Trophoblast cell (in vitro differentiated cells and primary cell): ENCODE data around the gene MT1G.

Experiments
- DNase-seq, 2 donors: peaks; one replicate each; pipeline ENCODE4 v3.0.0-alpha.2; 2016
- H2AFZ ChIP-seq: 2 replicates; pipeline ENCODE4 v1.6.1; 2013; ENCODE audit warnings: low read length, moderate library complexity, mild to moderate bottlenecking; ENCODE audit not compliant: insufficient read depth, poor library complexity
- H2AK5ac ChIP-seq: 2 replicates; pipeline ENCODE4 v1.6.1; 2013; ENCODE audit warnings: mild to moderate bottlenecking, low read length
- H2BK120ac ChIP-seq: 2 replicates; pipeline ENCODE4 v1.6.1; 2013; ENCODE audit warnings: low read length, mild to moderate bottlenecking, moderate library complexity; ENCODE audit not compliant: insufficient read depth, poor library complexity
- H2BK12ac ChIP-seq: 2 replicates; pipeline ENCODE4 v1.6.1; 2013; ENCODE audit warnings: mild to moderate bottlenecking, low read length, moderate library complexity
- H2BK5ac ChIP-seq: 2 replicates; pipeline ENCODE4 v1.6.1; 2013; ENCODE audit warnings: low read length, low read depth, moderate library complexity, mild to moderate bottlenecking; ENCODE audit not compliant: poor library complexity
- H3K14ac ChIP-seq: 2 replicates; pipeline ENCODE4 v1.6.1; 2013; ENCODE audit warnings: mild to moderate bottlenecking, low read length
- H3K18ac ChIP-seq: 2 replicates; pipeline ENCODE4 v1.6.1; 2013; ENCODE audit warnings: mild to moderate bottlenecking, low read length
- H3K23ac ChIP-seq: 2 replicates; pipeline ENCODE4 v1.6.1; 2013; ENCODE audit warnings: low read length
- H3K27ac ChIP-seq: 2 replicates; pipeline ENCODE4 v1.5.1; 2013; ENCODE audit warnings: low read depth, mild to moderate bottlenecking, inconsistent platforms, low read length, moderate library complexity
- H3K27me3 ChIP-seq: 2 replicates; pipeline ENCODE4 v1.6.1; 2013; ENCODE audit warnings: inconsistent platforms, mild to moderate bottlenecking, low read length, moderate library complexity; ENCODE audit not compliant: insufficient read depth
- H3K36me3 ChIP-seq, 2 experiments: 1 replicate in 1 of 2; 2 replicates in 1 of 2; pipeline ENCODE4 v1.6.1; 2013; ENCODE audit warnings: low read length in 2 of 2, mild to moderate bottlenecking in 2 of 2, moderate library complexity in 1 of 2; ENCODE audit not compliant: insufficient read depth in 2 of 2, control insufficient read depth in 1 of 2
- H3K4ac ChIP-seq: 2 replicates; pipeline ENCODE4 v1.6.1; 2013; ENCODE audit warnings: low read depth, mild to moderate bottlenecking, low read length, moderate library complexity
- H3K4me1 ChIP-seq, 2 experiments: 1 replicate in 1 of 2; 2 replicates in 1 of 2; pipeline ENCODE4 v1.6.1; 2013; ENCODE audit warnings: low read length in 2 of 2, mild to moderate bottlenecking in 2 of 2, moderate library complexity in 1 of 2; ENCODE audit not compliant: insufficient read depth in 2 of 2, control insufficient read depth in 1 of 2
- H3K4me2 ChIP-seq: 2 replicates; pipeline ENCODE4 v1.6.1; 2013; ENCODE audit warnings: inconsistent platforms, mild to moderate bottlenecking, low read length, moderate library complexity
- H3K4me3 ChIP-seq: 2 replicates; pipeline ENCODE4 v1.5.1; 2013; ENCODE audit warnings: mild to moderate bottlenecking, low read depth, low read length, inconsistent platforms
- H3K79me1 ChIP-seq: one replicate; pipeline ENCODE4 v1.6.1; 2013; ENCODE audit warnings: low read length
- H3K79me2 ChIP-seq: 2 replicates; pipeline ENCODE4 v1.6.1; 2013; ENCODE audit warnings: low read length, mild to moderate bottlenecking; ENCODE audit not compliant: control insufficient read depth, insufficient read depth, poor library complexity
- H3K9ac ChIP-seq: 2 replicates; pipeline ENCODE4 v1.6.1; 2013; ENCODE audit warnings: mild to moderate bottlenecking, low read length
- H3K9me3 ChIP-seq: 2 replicates; pipeline ENCODE4 v1.6.1; 2013; ENCODE audit warnings: low read depth, mild to moderate bottlenecking, control low read depth, inconsistent platforms, low read length; ENCODE audit not compliant: insufficient read depth
- H4K12ac ChIP-seq: 2 replicates; pipeline ENCODE4 v1.6.1; 2013; ENCODE audit warnings: low read depth, mild to moderate bottlenecking, low read length, moderate library complexity
- H4K8ac ChIP-seq: 2 replicates; pipeline ENCODE4 v1.6.1; 2013; ENCODE audit warnings: low read depth, mild to moderate bottlenecking, low read length, moderate library complexity
- H4K91ac ChIP-seq: one replicate; pipeline ENCODE4 v1.6.1; 2013; ENCODE audit warnings: low read depth, mild to moderate bottlenecking, low read length, moderate library complexity
- WGBS: extraction: QIAGEN DNeasy Blood & Tissue Kit; methylation state at CpG from one replicate; pipeline ENCODE4 v1.1.7; 2013; ENCODE audit warnings: missing lambda C conversion rate; ENCODE audit not compliant: insufficient read length, insufficient coverage; ENCODE audit errors: extremely low coverage; 5-methylcytosine and 5-hydroxymethylcytosine counted together

Gene MT1G

GRCh38 chr16:56690420-56691122, 22.7 kb upstream of the MT1G start:
- Histone ChIP-seq H2AFZ (no peak overlapping the region), H3K79me1 (no peaks in the 10 kb centered on the region), H3K27ac (no peak overlapping the region), H2BK12ac (no peak overlapping the region), H2BK5ac (no peak overlapping the region), H3K4me2 (no peak overlapping the region), H3K14ac (no peak overlapping the region), H3K9ac (no peak overlapping the region), H3K4me1 (peaks cover 5 to 7% of the 10 kb centered on the region in 2 experiments), H3K23ac (no peak overlapping the region), H4K8ac (no peak overlapping the region), H2AK5ac (no peak overlapping the region), H3K4me3 (no peak overlapping the region), H3K27me3 (no peaks in the 10 kb centered on the region), H4K12ac (no peak overlapping the region), H3K36me3 (no peaks in the 10 kb centered on the region), H2BK120ac (no peak overlapping the region), H3K4ac (no peak overlapping the region), H3K9me3 (peaks cover 5% of the 10 kb centered on the region), H4K91ac (no peak overlapping the region), H3K18ac (no peak overlapping the region), H3K79me2 (no peaks in the 10 kb centered on the region)
- WGBS, result no CpG with 5 or more reads among the region's 4 CpGs
- no peak for DNase-seq

DNA sequence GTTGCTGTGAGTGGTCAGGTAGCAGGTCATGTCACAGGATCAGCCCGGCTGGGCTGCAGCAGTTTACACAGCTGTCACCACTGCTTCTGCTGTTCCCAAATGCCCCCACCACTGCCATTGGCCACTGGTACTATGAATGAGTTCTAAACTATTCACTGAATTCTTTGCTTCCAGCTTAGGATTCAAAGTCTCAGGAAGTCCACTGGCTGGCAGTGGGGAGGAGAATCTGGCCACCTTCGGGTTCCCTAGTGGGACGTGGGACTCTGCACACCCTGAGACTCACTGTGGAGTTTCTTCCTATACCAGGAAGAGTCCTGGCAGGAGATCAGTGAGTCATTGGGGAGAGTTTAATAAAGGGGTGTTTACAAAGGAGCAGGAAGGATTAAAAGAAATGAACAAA, 21.3 kb upstream of the MT1G start:
- peaks cover 5 to 7% of the 10 kb centered on the region in 2 experiments for H3K4me1 ChIP-seq
- no peak overlapping the region for H2AK5ac ChIP-seq
- no peak overlapping the region for H3K27ac ChIP-seq
- no peaks in the 10 kb centered on the region for H3K36me3 ChIP-seq
- no peak overlapping the region for H4K12ac ChIP-seq
- H3K14ac ChIP-seq, result no peak overlapping the region
- H3K4me2 ChIP-seq, result no peak overlapping the region
- H2BK12ac ChIP-seq, result no peak overlapping the region
- H3K27me3 ChIP-seq, result no peaks in the 10 kb centered on the region
- H3K9ac ChIP-seq, result no peak overlapping the region
- no peak overlapping the region for H4K8ac ChIP-seq
- no peaks in the 10 kb centered on the region for H3K79me2 ChIP-seq
- WGBS, result no CpG with 5 or more reads among the region's 3 CpGs
- no peak overlapping the region for H3K4me3 ChIP-seq
- H2BK5ac ChIP-seq, result no peak overlapping the region
- H2BK120ac ChIP-seq, result no peak overlapping the region
- H2AFZ ChIP-seq, result no peak overlapping the region
- H3K18ac ChIP-seq, result no peak overlapping the region
- H4K91ac ChIP-seq, result no peak overlapping the region
- H3K9me3 ChIP-seq, result peaks cover 5% of the 10 kb centered on the region
- no peak overlapping the region for H3K4ac ChIP-seq
- H3K79me1 ChIP-seq, result no peaks in the 10 kb centered on the region
- no peak overlapping the region for H3K23ac ChIP-seq
- peak; percentile 43 to 69 for DNase-seq

DNA sequence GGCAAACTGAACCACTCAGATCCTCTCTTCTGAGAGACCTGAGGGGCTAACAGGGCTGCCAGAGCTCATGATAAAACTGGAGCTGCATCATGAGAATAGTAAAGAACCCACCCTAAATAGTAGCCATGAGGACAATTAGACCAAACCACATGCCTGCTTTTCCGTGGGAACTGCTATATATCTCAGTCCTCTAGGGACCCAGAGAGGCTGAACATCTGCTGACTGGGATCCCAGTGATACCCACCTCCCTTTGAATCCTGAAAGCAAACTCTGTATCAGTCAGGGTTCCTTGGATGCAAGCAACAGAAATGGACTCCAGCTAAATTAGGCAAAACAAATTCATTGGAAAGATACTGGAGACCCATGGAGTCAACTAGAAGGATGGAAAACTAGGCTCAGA, 20.9 kb upstream of the MT1G start:
- Histone ChIP-seq H3K4me1 (peaks cover 5 to 7% of the 10 kb centered on the region in 2 experiments), H3K14ac (no peak overlapping the region), H3K79me1 (no peaks in the 10 kb centered on the region), H3K9me3 (peaks cover 5% of the 10 kb centered on the region), H3K27me3 (no peaks in the 10 kb centered on the region), H3K18ac (no peak overlapping the region), H4K8ac (no peak overlapping the region), H3K9ac (no peak overlapping the region), H3K27ac (no peak overlapping the region), H2BK5ac (no peak overlapping the region), H2AK5ac (no peak overlapping the region), H2BK120ac (no peak overlapping the region), H3K79me2 (no peaks in the 10 kb centered on the region), H2BK12ac (no peak overlapping the region), H2AFZ (no peak overlapping the region), H3K4me2 (no peak overlapping the region), H3K23ac (no peak overlapping the region), H3K4ac (no peak overlapping the region), H3K4me3 (no peak overlapping the region), H3K36me3 (no peaks in the 10 kb centered on the region), H4K12ac (no peak overlapping the region), H4K91ac (no peak overlapping the region)
- no peak for DNase-seq
- no CpG with 5 or more reads among the region's 1 CpG for WGBS

GRCh38 chr16:56686758-56687157, 18.9 kb upstream of the MT1G start:
- Histone ChIP-seq H4K8ac (no peak overlapping the region), H3K4ac (no peak overlapping the region), H2BK12ac (no peak overlapping the region), H3K79me2 (peaks cover 1% of the 10 kb centered on the region), H3K79me1 (peaks cover 8% of the 10 kb centered on the region), H3K27ac (no peak overlapping the region), H3K18ac (no peak overlapping the region), H3K23ac (no peak overlapping the region), H2BK5ac (no peak overlapping the region), H3K36me3 (no peaks in the 10 kb centered on the region), H3K9ac (no peak overlapping the region), H3K4me1 (peaks cover 6 to 10% of the 10 kb centered on the region in 2 experiments), H4K91ac (no peak overlapping the region), H2AK5ac (no peak overlapping the region), H3K4me3 (no peak overlapping the region), H2BK120ac (no peak overlapping the region), H4K12ac (no peak overlapping the region), H3K9me3 (peaks cover 6% of the 10 kb centered on the region), H3K4me2 (no peak overlapping the region), H3K27me3 (no peaks in the 10 kb centered on the region), H3K14ac (no peak overlapping the region), H2AFZ (no peak overlapping the region)
- no CpG with 5 or more reads among the region's 7 CpGs for WGBS
- no peak for DNase-seq
